Limb (tissue), 2 donors: ENCODE data around the gene UBQLN1.
"Not testable (repeated sequence)": the region's sequence is repeated elsewhere in the genome, so short reads cannot be mapped to it uniquely, and the experiment has no call there.

Experiments
- DNase-seq, 2 donors: peaks; one replicate each; pipeline ENCODE4 v3.0.0-alpha.2; 2016; ENCODE audit errors: extremely low spot score in 2 of 2

UBQLN1 gene

GRCh38 chr9:83707768-83708514, at the start of gene UBQLN1:
TSS of gene UBQLN1 (minus strand) at chr9:83707958. CDS start at chr9:83707679, 279 bp downstream.
- peak; percentile 92 to 95 for DNase-seq

DNA sequence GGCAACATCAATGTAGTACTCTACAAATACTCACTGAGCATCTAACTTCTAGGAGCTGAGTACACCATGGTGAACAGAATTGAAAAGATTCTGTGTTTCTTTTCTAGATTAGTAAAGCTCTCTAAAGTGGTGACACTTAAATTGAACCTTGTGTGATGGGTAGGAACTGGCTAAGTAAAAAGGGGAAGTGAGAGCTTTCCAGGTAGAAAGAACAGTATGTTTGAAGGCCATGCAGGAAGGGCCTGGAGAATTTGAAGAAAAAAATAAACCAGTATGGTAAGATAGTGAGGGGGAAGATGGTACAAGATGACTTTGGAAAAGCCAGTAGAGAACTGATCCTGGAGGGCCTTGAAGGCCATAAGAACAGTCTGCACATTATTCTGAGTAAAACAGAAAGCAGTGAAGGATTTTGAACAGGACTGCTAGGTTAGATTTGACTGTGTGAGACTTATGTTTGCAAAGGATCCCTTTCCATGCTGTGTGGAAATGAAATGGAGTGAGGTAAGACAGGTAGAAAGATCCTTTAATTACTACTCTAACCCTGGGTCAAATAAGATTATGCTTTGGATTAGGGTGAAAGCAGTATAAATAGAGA, 46.7 kb upstream of the UBQLN1 start:
- DNase-seq = no peak

DNA sequence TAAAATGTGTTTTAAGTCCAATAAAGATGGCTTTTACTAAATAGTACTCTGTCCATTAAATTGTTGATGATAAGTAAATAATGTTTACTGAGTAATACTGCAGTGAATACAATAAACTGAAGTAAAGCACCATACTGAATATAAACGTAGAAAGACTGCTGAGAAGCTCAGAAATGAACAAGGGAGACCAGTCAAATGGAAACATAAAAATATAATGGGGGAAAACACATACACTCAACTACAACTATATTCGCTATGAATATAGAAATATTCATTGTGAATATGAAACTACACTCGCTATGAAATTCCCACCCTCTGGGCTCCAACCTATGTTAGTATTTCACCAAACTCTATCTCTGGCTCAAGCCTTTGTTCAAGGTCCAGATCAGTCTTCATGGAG, 41.9 kb upstream of the UBQLN1 start:
- DNase-seq = no peak

DNA sequence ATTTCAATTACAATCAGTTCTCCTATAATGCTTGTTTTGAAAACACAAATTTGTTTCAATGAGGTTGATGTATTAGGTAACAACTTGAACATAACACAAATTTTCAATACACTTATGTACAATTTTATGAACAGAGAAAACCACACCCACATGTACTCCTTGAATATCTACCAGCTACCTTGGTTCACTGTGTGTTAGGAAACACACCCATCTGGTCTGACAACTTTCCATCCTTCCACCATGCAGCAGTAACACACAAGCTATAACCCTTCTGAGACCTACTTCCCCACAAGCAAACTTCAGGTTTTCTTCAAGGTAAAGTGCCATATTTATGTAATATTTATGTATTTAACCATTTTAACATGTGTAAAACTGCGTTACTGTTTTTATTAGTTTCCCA, 36.4 kb upstream of the UBQLN1 start:
- DNase-seq = no peak

GRCh38 chr9:83733739-83734138, 26.0 kb upstream of the UBQLN1 start:
- no peak for DNase-seq

- DNase-seq = not testable (repeated sequence)
Measured at GRCh38 chr9:83728591-83729368, 21.0 kb upstream of the UBQLN1 start.

- DNase-seq = no peak
Measured at GRCh38 chr9:83724436-83724835, 16.7 kb upstream of the UBQLN1 start.

DNA sequence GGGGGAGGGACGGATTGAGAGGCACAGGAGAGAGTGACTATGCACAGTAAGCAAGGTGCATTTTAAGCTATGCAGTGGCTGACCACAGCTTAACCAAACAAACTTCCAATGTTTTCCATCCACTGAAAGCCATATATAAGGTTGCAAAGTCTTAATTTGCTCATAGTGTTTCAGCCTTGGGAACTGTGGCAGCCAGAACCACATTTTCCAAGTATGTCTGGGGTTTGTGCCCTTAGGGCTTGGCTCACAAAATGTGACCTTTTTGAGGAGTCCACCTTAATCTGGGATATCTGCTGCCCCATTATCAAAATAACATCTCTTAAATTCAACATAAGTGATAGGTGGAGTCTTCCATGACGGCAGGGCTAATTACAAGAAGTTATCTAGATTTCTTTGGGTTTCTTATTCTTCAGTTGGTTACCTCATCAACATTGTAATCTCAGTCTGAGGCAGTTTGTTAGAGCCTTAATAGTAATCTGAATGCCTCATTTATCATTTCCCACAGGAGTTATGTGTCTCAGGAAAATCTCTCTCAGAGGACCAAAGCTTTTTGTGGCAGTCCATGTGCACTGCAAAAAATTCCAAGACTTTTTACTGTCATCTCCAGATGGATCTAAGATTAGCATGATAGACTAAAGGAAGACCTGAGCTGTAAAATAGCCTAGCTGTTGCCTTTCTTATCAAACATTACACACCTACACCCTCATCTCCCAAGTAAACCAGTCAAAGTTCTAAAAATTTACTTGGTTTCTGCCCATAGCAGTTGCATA, 15.2 kb upstream of the UBQLN1 start:
- no peak for DNase-seq

DNA sequence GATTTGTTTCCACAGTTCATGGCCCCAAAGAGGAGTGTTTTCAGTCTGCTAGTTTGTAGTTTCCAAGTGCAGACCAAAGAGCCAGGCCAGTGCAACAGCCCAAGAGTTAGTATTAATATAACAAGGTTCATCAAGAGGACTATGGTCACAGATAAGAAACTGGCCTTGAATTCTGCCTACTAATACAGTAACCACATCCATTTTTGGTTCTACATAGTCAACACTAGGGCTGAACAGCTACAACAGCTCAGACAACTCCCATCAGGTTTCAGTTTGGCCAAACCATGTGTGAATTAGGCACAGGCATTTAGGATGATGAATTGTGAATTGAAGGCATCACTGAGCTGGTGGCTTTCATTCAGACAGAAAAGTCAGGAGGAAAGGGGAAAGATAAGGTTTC, 13.8 kb upstream of the UBQLN1 start:
- no peak for DNase-seq

DNA sequence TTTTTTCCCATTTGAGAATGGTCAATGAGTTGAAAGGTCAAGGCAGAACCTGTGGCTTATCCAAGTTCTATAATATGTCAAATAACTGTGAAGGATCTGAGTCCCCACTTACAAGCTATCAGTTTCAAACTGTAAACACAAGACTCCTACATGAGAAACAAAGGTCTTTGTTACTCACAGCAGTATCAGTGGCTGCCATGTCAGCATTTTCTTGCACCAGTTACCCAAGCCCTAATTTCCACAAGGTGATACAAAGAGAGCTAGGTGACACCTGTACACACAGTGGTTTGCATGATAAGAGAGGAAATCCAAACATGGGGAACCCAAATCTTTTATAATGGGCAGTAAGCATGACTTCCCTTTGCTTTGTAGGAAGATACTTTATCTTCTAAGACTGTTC, 8.0 kb upstream of the UBQLN1 start:
- no peak for DNase-seq

GRCh38 chr9:83715221-83715620, 7.5 kb upstream of the UBQLN1 start:
- DNase-seq = no peak

GRCh38 chr9:83714329-83714728, 6.6 kb upstream of the UBQLN1 start:
- no peak for DNase-seq

- peak in 1 of 2 donors; percentile 5 for DNase-seq
Measured at GRCh38 chr9:83708515-83709158, 879 bp upstream of the UBQLN1 start.

- DNase-seq = no peak
Measured at GRCh38 chr9:83707518-83707767, 315 bp downstream of the UBQLN1 start.

DNA sequence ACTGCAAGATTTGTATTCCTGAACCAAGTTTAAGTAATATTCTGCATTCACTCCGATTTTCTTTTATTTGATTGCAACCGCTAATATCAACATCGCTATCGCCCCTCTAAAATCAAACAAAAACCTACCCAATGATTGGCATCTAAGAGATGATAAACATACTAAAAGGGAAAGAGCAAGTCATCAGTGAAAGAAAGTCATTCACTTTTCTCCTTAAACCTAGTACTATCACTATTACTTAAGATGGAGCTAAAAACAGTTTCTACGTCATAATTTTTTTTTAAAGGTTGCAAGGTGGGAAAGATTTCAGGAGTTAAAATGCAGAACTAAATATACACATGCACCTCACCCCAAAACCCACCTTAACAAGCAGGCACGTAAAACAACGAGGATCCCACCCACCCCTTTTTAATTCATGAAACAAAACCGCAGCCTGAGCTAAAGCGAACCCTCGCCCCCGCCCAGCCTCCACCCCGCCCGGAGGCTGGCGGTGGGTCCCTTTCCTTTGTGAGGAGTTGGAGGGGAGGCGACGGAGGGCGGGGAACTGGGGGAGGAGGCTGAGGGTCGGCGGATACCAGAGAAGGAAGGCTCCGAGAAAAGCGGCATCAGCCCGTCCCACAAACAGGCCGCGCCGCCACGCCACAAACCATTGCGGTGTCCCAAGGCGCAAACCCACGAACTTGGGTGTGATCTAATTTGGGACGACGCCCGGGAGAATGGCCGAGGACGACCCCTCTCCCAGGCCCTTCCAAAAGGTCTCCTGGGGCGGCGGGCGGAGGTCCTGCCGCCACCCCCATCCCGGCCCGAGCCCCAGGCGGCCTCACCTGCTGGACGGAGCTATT, 861 bp downstream of the UBQLN1 start:
- DNase-seq = peak; percentile 55 to 83

GRCh38 chr9:83705219-83705651, 2.5 kb downstream of the UBQLN1 start:
- DNase-seq = not testable (repeated sequence)

DNA sequence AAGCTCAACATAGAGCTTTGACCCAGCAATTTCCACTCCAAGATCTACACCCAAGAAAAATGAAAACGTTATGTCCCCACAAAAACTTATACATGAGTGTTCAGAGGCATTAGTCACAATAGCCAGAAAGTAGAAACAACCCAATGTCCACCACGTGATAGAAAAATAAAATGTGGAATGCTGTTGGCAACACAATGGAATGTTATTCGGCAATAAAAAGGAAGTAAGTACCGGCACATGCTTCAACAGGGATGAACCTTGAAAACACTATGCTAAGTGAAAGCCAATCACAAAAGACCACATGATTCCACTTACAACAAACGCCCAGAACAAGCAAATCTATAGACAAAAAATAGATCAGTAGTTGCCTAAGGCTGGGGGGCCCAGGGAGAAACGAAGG, 6.0 kb downstream of the UBQLN1 start:
- DNase-seq = no peak

DNA sequence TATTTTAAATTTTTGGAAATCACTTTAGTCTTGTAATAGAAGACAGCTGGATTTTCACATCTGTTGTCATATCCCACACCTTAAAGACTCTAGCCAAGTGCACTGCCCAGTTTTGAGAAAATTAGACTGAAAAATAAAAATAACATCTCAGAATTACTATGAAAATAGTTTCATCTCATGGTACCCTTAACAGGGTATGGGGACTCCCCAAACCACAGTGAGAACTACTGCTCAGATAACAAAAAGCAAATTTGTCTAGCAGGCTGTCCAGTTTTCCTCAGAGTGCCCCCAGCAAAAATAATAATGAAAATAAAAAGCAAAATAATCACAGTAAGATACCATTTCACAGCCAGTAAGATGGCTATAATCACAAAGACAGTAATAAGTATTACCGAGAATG, 6.5 kb downstream of the UBQLN1 start:
- DNase-seq = no peak

GRCh38 chr9:83699615-83700014, 8.1 kb downstream of the UBQLN1 start:
- no peak for DNase-seq

- DNase-seq = no peak
Measured at GRCh38 chr9:83698976-83699585, 8.7 kb downstream of the UBQLN1 start.
